Endothelial cell of umbilical vein (primary cell): ENCODE data around the gene SPOP. TPM values are rescaled to one million over a fixed set of nuclear protein-coding genes. Genes with fewer than 3 reads are reported as not detected.

Source experiments
- BruUV-seq: library from RNA; stranded (reverse); fragments of 400-500 nt; replicated peaks from 2 replicates; lab custom pipeline; 2021; lab: Mats Ljungman, UMichigan
- CTCF ChIA-PET: fragments of 300-600, 350-600 bp; sonication (Branson Sonifier 250); formaldehyde crosslinking; loops from one replicate; lab custom pipeline; 2021; ENCODE audit warnings: antibody characterized with exemption, inconsistent platforms; lab: Charles Lee
- POLR2A ChIA-PET: fragments of 300-600, 350-600 bp; sonication (Branson Sonifier 250); formaldehyde crosslinking; loops from one replicate; lab custom pipeline; 2021; ENCODE audit warnings: antibody characterized with exemption, inconsistent platforms; lab: Charles Lee
- DNase-seq: peaks from one replicate; pipeline ENCODE4 v3.0.0-alpha.2; 2011; ENCODE audit warnings: low read depth, low spot score
- FAIRE-seq: peaks from 2 replicates; lab custom pipeline; 2011; peaks lifted over from hg19 to GRCh38; lab: Jason Lieb, UNC
- H2AFZ ChIP-seq: 2 replicates; pipeline ENCODE4 v1.6.0; 2012; ENCODE audit warnings: low read depth, low read length, control low read depth, inconsistent platforms
- H3K27ac ChIP-seq: 2 replicates; pipeline ENCODE4 v1.5.1; 2011; ENCODE audit warnings: low read depth, mild to moderate bottlenecking, control low read depth, low read length, moderate library complexity; ENCODE audit not compliant: insufficient read depth
- H3K27me3 ChIP-seq, 2 experiments: 2 replicates each; pipeline versions ENCODE4 v1.6.0 to v1.6.1; 2011; ENCODE audit warnings: low read length in 2 of 2, mixed read lengths in 1 of 2; ENCODE audit not compliant: control insufficient read depth in 2 of 2, insufficient read depth in 2 of 2
- H3K36me3 ChIP-seq, 2 experiments: 2 replicates in 1 of 2; 3 replicates in 1 of 2; pipeline ENCODE4 v1.5.1; 2011; ENCODE audit warnings: low read length in 2 of 2, mild to moderate bottlenecking in 1 of 2, moderate library complexity in 1 of 2; ENCODE audit not compliant: control insufficient read depth in 2 of 2, insufficient read depth in 2 of 2; ENCODE audit errors: extremely low read depth in 1 of 2
- H3K4me1 ChIP-seq: 3 replicates; pipeline ENCODE4 v1.5.1; 2011; ENCODE audit warnings: mild to moderate bottlenecking, low read length; ENCODE audit not compliant: control insufficient read depth, insufficient read depth; ENCODE audit errors: extremely low read depth
- H3K4me2 ChIP-seq: 2 replicates; pipeline ENCODE4 v1.6.1; 2011; ENCODE audit warnings: low read length, control low read depth, mixed read lengths; ENCODE audit not compliant: insufficient read depth
- H3K4me3 ChIP-seq, 3 experiments: fragments of 200-600 bp in 1 of 3; sonication (generic), shearing (Covaris generic) in 1 of 3; replicated peaks in 1 of 3; 2 replicates each; pipeline ENCODE4 v1.5.1; 2011 to 2016; ENCODE audit warnings: control low read depth in 3 of 3, low read length in 3 of 3, mild to moderate bottlenecking in 2 of 3, inconsistent platforms in 1 of 3, low read depth in 1 of 3, moderate library complexity in 1 of 3; ENCODE audit not compliant: insufficient read depth in 1 of 3
- H3K79me2 ChIP-seq: 2 replicates; pipeline ENCODE4 v1.6.0; 2012; ENCODE audit warnings: low read length, inconsistent platforms; ENCODE audit not compliant: control insufficient read depth, insufficient read depth
- H3K9ac ChIP-seq: replicated peaks from 2 replicates; pipeline ENCODE3; 2011; ENCODE audit warnings: low read length, control low read depth; ENCODE audit not compliant: insufficient read depth; ENCODE audit errors: extremely low read depth
- H3K9me1 ChIP-seq: replicated peaks from 3 replicates; pipeline ENCODE4 v1.6.0; 2011; ENCODE audit warnings: mild to moderate bottlenecking, low read length; ENCODE audit not compliant: control insufficient read depth, insufficient read depth; ENCODE audit errors: extremely low read depth
- H3K9me3 ChIP-seq: replicated peaks from 2 replicates; pipeline ENCODE4 v1.5.1; 2012; ENCODE audit warnings: low read length, inconsistent platforms; ENCODE audit not compliant: control insufficient read depth, insufficient read depth
- H4K20me1 ChIP-seq: replicated peaks from 2 replicates; pipeline ENCODE3; 2011; ENCODE audit warnings: mild to moderate bottlenecking, low read length; ENCODE audit not compliant: control insufficient read depth, insufficient read depth; ENCODE audit errors: extremely low read depth
- FOS ChIP-seq: IDR thresholded peaks from 2 replicates; pipeline ENCODE4 v1.6.1; 2011; ENCODE audit warnings: mild to moderate bottlenecking, low read length, moderate library complexity, borderline replicate concordance; ENCODE audit not compliant: insufficient read depth
- GATA2 ChIP-seq: IDR thresholded peaks from 2 replicates; pipeline ENCODE4 v1.7.0; 2011; ENCODE audit warnings: low read depth, mild to moderate bottlenecking, moderate library complexity, mixed read lengths, low read length; ENCODE audit not compliant: insufficient read length, insufficient read depth
- JUN ChIP-seq: IDR thresholded peaks from 2 replicates; pipeline ENCODE4 v1.6.1; 2011; ENCODE audit warnings: borderline replicate concordance, low read depth; ENCODE audit not compliant: insufficient read length, insufficient read depth
- MYC ChIP-seq: IDR thresholded peaks from one replicate; pipeline ENCODE4 v1.6.1; 2011; ENCODE audit warnings: mild to moderate bottlenecking, low read depth, low read length
- dilution Hi-C: fragments of 300-500 bp; cut with MboI; formaldehyde crosslinking; loops from one replicate; pipeline ENCODE4 v1.15.0; 2019; ENCODE audit warnings: low sequenced_read_pairs; ENCODE audit not compliant: extremely low pct_ligation_motif_present
- intact Hi-C: fragments of 100-400 bp; cut with micrococcal nuclease; formaldehyde crosslinking; loops from one replicate; pipeline ENCODE4 v1.10.0; 2022
- polyA plus RNA-seq, 4 experiments: library from polyadenylated mRNA; depleted of rRNA in 3 of 4; stranded (reverse) in 3 of 4; unstranded in 1 of 4; fragments of >200 nt; gene quantifications; 2 replicates each; pipeline versions ENCODE4 v1.2.1 to v1.2.3, GENCODE V29; 2011 to 2012; ENCODE audit warnings: missing spikeins in 1 of 4
- total RNA-seq: library from RNA; stranded (reverse); gene quantifications from 2 replicates; pipeline ENCODE4 v1.2.3, GENCODE V29; 2021
- TF ChIP-seq, protein P1 (sequence below): IDR thresholded peaks from 2 replicates; pipeline ENCODE4 v1.6.1; 2011; ENCODE audit not compliant: insufficient read depth, insufficient read length
- TF ChIP-seq, protein P2 (sequence below), 2 donors: IDR thresholded peaks; 1 replicate in 1 of 2; 2 replicates in 1 of 2; pipeline ENCODE4 v1.5.1; 2011; ENCODE audit warnings: low read length in 2 of 2, mild to moderate bottlenecking in 2 of 2, moderate library complexity in 2 of 2, control low read depth in 1 of 2, inconsistent platforms in 1 of 2, low read depth in 1 of 2; ENCODE audit not compliant: insufficient read depth in 1 of 2; ENCODE audit errors: extremely low read depth in 1 of 2

Gene SPOP
- total and polyA plus RNA-seq, 2 donors (not counting 3 experiments of a cell fraction or from before 2014, with no cell fraction given), result 46.9 to 61.0 TPM

DNA sequence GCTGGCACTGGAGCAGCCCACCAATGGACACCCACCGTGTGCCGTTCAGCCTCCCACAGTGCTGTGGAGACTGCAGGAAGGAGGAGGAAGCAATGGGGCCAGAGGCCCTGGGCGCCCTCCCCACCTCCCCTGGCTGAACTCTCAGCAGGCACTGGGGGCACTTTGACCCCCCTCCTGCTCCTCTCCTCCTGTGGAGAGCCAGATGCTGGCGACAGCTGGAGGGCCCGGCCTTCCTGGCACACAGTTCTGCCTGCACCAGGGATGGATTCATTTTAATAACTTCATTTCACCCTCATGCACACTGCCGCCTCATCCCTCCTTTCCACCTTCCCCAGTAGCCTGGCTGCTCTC is 96.3 kb downstream of the SPOP start:
- Histone ChIP-seq H3K4me1 (peaks cover 11% of the 10 kb centered on the region), H3K36me3 (no peaks in the 10 kb centered on the region), H3K4me2 (no peak overlapping the region), H3K79me2 (no peaks in the 10 kb centered on the region), H3K9ac (no peak overlapping the region), H3K9me3 (no peaks in the 10 kb centered on the region), H3K9me1 (no peaks in the 10 kb centered on the region), H2AFZ (no peak overlapping the region), H3K27me3 (no peaks in the 10 kb centered on the region), H3K4me3 (no peak overlapping the region), H3K27ac (no peak overlapping the region), H4K20me1 (no peaks in the 10 kb centered on the region)
- no peak for DNase-seq
- CTCF ChIA-PET, result interaction anchor here (1.0 to 2.8 kb wide), 2 partner anchors 46 to 114 kb away, joined by 3 to 10 read pairs; no protein-coding TSS in a partner anchor
- dilution Hi-C loops (no loop called here), intact Hi-C loops (no loop called here)
- FAIRE-seq, result no peak
- no TSS peak for BruUV-seq
- TF ChIP-seq, protein P1, sequence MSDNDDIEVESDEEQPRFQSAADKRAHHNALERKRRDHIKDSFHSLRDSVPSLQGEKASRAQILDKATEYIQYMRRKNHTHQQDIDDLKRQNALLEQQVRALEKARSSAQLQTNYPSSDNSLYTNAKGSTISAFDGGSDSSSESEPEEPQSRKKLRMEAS, result no peak
- TF ChIP-seq GATA2 (no peak), JUN (no peak), FOS (no peak), MYC (no peak)
- TF ChIP-seq, protein P2, sequence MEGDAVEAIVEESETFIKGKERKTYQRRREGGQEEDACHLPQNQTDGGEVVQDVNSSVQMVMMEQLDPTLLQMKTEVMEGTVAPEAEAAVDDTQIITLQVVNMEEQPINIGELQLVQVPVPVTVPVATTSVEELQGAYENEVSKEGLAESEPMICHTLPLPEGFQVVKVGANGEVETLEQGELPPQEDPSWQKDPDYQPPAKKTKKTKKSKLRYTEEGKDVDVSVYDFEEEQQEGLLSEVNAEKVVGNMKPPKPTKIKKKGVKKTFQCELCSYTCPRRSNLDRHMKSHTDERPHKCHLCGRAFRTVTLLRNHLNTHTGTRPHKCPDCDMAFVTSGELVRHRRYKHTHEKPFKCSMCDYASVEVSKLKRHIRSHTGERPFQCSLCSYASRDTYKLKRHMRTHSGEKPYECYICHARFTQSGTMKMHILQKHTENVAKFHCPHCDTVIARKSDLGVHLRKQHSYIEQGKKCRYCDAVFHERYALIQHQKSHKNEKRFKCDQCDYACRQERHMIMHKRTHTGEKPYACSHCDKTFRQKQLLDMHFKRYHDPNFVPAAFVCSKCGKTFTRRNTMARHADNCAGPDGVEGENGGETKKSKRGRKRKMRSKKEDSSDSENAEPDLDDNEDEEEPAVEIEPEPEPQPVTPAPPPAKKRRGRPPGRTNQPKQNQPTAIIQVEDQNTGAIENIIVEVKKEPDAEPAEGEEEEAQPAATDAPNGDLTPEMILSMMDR (IDR thresholded peaks at IDR 0.05; ENCODE audit: extremely low read depth in 1 of 2, insufficient read depth in 1 of 2, low read depth in 1 of 2, low read length in 2 of 2), result no peak
- POLR2A ChIA-PET, result no interaction called here
